ENCODE data around the gene MAPKAP1.

The MAPKAP1 gene

DNA sequence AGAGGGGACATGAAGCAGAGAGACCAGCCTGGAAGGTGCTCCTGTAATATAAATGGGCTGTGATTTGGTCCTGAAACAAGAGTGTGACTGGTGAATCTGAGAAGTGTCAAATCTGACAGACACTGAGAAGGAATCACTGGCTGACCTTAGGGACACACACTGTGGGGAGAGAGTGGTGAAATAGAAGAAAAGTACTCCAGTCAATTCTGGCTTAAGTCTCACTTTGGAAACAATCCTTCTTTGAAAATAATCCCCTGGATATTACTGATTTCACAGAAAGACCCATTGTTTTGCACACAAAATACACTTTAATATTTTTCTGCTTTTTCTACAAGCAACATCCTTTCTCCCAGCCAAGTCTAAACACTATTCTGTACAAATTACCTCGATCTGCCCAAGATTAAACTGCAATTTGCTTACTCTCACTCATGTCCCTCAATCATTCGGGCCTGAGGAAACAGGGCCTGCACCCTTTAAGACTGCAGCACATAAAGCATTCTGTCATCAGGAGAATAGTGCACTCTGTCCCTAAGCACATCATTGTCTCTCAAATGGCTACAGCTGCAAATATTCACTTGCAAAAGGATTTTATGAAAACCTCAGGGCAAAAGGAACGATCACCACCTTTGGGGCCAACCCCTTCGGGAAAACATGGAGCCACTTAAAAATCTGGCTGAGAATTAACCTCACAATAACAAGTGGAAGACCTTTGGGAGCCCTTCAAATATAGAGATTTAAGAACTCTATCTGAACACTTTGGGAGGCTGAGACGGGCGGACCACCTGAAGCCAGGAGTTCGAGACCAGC is 68.6 kb downstream of the MAPKAP1 start:
- no peak for DNase-seq

DNA sequence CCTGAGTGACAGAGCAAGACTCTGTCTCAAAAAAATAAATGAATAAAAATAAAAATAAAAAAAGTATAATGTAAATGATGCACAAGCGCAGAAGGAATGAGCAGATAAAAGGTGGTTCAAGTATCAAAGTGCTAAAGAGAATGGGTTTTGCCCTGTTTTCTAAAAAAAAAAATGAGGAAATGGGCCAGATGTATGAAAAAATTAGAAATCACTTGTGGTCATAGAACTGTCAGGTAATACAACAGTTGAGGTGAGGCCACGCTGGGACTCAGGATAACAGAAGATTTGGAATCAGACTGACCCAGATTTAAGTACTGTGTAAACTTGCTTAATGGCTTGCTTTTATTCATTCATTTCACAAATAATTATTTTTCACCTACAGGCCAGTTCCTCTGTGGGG is 69.8 kb downstream of the MAPKAP1 start:
- no peak for DNase-seq

DNA sequence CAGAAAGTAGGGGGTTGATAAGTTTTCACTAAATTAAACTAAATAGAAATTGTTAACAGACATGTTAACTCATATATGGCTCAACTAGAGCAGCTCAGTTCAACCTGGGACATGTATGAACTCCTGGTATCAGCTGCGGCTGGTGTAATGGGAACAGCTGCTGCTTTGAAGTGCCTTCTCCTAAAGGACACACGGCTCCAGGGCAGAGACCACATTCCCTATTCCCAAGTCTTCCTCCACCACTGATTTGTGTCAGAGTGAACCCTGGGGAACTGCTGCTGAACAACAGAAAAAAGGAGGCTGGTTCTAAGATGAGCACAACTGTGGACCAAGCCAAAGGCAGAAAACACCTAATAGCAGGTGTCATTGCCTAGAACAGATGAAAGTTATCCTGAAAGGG is 71.1 kb downstream of the MAPKAP1 start:
- no peak for DNase-seq

DNA sequence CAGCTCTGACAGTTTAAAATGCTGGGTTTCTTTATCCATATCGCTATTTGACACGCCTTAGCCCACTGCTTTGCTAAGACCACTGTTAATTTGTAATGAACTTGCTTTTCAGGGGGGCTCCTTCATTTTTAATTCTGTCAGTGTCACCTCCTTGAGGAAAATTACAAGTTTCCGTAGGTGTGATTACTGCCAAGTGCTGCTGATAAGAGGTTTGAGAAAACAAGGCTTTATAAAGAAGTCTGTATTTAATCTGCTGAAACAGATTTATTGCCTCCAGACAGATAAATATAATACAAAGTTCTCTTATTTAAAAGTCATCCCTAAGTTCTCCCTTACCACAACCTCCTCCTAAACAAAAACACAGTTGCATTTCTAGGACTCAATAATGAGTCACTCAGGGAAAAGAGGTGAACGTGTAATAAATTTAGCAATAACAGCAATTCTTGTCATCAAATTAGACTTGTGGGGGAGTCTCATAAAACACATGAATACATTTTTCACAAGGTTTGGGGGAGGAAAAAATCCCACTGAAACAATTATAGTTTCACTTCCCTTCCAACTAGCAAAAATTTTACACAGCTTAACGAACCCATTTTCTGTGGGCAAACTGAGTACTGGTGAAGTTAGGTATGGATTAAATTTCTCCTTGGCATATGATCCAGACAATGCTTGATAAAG is 72.8 kb downstream of the MAPKAP1 start:
- DNase-seq = no peak

DNA sequence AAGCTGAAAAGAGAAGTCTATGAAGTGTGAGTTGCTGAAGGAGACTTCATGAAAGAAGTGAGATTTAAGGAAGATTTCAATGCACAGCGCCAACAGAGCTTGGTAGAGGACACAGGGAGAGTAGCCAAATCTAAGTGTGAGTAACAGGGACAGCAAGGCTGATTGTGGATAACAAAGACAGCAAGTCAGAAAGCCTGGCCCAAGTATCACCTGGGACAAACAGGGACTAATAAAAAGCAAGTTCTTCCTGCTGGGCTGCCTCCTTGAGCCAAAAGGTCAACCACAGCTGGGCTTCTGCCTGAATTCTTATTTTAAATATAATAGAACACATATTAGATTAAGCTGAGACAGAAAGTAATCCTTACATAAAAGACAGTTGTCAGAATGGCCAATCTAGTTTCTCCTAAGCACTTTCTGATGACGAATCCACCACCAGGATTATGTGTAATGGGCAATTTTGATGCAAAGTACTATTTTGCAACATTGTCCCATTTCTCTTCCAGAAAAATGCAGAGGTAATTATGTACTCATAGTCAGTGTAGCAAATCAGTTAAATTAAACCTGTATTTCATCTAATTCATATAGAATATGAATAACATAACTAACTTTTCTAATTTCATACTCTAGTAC is 73.8 kb downstream of the MAPKAP1 start:
- DNase-seq = no peak

DNA sequence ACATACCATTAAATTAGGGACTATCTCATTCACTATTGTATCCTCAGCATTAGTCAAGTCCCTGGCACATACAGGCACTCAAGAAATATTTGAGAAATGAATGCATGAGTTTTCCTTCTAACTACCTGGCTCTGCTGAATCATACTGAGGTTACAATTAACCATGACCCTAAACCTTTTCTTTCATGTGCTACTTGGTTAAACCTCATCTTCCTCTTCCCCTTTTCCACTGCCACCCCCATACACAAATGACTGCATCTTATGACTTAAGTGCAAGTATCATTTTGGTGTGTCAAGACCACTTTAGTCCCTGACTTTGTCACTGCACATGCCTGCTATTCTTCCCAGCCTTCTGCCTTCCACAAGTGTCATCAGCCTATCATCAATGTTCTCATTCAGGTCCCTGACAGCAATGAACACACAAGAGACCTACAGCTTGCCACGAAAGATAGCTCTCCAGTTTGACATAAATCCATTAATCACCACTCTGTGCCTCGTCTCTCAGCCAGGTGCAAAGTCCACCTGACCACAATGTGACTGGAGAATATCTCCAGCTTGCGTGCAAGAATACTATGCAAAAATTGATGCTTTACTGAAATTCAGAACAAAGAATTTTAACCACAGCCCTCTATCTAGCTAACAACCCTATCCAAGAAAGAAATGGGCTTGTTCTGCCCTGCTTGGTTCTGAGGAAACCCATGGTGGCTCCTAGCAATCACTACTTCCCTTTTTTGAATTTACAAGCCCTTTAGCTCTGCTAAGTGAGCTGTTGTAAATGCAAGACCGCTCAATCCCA is 74.5 kb downstream of the MAPKAP1 start:
- DNase-seq = no peak

DNA sequence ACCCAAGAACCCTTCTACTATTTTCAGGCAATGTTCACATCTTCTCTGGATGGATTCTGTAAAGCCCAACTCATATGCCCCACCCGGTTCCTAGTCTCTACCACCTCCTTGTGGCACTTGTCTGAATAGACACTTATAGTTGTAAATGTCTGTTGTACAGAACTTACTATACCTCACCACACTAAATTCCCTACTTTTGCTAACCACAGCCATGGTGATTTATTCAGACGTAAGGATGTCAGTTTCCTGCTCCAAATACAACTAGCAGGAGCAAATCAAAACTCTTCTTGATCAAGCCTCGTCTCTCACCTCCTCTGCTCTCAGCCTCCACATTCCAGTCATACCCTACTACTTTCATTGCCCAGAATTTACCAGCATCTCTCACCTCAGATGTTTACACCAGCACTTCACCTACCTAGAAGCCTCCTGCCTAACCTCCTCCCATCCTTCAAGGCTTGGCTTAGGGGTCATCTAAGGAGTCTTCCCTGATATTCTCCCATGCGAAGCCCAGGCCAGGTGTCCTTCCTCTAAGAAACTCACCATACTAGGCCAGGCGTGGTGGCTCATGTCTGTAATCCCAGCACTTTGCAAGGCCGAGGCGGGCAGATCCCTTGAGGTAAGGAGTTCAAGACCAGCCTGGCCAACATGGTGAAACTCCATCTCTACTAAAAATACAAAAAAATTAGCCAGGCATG is 75.5 kb downstream of the MAPKAP1 start:
- no peak for DNase-seq

DNA sequence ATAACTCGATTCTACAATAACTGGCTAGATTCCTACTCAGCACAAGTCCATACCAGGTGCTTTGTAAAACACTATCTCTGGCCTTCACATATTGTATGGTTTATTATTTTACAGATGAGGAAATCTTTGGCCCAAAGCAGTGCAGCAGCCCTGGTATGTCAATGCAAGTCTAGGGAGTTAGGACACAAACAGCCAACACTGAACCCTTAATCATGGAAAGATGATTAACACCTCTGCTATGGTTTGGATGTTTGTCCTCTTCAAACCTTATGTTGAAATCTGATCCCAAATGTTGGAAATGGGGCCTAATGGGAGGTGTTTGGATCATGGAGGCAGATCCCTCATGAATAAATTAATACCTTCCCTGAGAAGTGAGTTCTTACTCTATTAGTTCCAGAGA is 76.6 kb downstream of the MAPKAP1 start:
- DNase-seq = no peak

DNA sequence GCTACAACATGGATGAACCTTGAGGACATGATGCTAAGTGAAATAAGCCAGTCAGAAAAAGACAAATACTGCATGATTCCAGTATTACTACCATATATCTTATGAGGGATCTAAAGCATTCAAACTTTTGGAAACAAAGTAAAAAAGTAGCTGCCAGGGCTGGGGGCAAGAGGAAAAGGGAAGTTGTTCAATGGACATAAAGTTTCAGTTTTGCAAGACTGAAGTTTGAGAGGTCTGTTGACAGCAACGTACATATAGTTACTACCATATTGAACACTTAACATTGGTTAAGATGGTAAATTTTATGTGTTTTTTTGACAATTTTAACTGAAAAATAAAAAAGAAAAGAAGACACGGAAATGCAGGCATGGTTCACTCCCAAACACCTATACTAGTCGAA is 77.6 kb downstream of the MAPKAP1 start:
- no peak for DNase-seq

DNA sequence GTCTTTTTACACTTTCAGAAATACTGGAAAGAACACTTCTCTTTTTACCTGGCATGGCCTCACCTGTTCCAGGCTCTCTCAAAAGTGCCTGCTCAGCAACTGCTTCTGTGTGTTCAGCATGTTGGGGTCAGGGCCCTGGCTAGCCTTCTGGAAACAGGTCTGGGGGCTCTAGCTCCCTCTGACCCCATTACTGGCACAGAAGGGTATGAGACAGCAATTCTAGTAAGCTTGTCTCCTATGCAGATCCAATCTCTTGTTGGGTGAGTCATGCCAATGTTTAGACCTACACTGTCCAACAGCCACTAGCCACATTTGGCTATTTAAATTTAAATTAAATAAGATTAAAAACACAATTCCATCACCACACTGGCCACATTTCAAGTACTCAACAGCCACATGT is 80.8 kb downstream of the MAPKAP1 start:
- DNase-seq = no peak

DNA sequence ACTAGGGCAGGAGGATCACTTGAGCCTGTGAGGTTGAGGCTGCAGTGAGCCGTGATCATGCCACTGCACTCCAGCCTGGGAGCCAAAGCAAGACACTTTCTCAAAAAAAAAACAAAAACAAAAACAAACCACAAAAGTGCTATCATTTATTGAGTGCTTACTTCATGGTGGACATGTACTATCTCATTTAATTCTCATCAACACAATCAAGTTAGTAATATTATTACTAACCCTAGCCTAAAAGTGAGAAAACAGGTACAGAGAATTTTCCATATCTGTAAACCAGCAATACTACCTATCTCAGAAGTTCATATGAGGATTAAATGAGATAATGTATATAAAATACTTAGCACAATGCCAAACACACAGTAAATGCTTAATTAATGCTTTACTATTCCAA is 85.8 kb downstream of the MAPKAP1 start:
- DNase-seq = no peak

DNA sequence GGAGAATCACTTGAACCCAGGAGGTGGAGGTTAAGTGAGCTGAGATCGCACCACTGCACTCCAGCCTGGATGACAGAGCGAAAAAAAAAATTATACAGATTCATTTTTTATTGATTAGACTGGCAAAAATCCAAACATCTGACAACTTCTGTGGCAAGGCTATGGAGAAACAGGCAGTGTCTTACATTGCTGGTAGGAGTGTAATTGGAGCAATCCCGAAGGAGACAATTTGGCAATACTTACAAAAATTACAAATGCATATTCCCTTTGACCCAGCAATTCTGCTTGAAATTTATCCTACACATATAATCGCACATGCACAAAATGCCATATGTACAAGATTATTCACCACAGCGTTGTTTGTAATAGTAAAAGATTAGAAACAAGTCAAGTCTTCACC is 86.8 kb downstream of the MAPKAP1 start:
- no peak for DNase-seq

DNA sequence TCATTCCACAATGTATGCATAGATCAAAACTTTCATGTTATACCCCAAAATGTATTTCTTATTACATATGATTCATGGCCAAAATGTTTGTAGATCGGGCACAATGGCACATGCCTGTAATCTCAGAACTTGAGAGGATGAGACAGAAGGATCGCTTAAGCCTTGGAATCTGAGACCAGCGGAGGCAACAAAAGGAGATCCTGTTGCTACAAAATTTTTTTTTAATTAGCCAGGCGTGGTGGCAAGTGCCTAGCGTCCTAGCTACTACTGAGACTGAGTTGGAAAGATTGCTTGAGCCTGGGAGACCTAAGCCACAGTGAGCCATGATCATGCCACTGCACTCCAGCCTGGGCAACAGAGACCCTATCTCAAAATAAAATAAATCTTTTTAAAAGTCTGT is 89.9 kb downstream of the MAPKAP1 start:
- no peak for DNase-seq

DNA sequence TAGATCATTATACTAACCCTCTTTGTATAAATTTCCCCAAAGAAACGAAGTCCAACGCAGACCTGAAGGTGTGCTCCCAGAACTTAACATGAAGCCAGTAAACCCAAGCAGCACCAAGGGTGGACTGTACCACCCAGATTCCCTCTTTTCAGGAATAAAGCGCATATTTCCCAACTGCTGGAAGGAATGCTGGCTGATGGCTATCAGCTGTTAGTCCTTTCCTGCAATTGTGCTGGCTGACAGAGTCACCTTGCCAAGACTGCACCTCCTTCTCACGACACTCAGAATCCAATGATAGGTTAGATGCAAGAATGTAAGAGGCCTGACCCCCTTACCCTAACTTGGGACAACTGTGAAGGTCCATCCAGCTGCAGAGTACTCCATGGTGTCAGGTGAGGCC is 93.9 kb downstream of the MAPKAP1 start:
- no peak for DNase-seq

DNA sequence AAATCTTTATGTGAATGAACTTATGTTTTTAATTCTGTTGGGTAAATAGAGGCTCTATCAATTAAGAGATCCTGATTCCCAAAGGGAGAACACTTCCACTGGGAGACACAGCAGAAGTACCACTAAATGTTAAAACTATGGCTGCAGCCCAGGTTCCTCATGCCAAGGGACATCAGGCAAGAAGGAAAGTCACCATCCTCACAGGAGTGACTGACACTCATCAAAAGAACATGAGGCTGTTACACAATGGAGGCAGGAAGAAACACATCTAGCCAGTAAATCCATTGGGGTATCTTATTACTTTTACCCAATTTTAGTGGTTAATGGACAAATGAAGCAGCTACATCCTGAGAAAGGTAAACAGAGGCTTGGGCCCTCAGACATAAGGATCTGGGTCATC is 94.4 kb downstream of the MAPKAP1 start:
- no peak for DNase-seq

DNA sequence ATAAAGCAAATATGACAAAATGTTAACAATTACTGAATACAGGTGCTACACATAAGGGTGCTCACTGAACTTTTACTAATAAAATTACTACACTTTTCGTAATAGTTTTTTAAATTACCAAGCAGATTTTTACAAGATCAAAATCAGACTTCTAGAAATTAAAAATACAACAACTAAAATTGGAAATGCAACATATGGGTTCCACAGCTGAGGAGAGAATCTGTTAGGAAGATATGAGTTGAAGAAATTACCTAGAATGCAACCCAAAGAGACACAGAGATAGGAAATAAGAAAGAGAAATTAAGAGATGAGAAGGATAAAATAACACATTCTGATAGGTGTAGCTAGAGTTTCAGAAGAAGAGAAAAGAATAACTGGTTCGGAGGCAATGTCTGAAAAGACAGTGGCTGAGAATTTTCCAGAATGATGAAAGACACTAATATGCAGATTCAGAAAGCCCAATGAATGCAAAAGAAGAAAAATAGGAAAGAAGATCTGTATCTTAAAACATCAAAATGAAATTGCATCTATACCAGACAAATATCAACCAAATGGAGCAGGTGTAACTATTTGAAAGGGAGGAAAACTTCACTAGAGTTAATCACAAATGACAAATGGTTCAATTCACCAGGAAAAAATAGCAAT is 95.8 kb downstream of the MAPKAP1 start:
- DNase-seq = no peak

DNA sequence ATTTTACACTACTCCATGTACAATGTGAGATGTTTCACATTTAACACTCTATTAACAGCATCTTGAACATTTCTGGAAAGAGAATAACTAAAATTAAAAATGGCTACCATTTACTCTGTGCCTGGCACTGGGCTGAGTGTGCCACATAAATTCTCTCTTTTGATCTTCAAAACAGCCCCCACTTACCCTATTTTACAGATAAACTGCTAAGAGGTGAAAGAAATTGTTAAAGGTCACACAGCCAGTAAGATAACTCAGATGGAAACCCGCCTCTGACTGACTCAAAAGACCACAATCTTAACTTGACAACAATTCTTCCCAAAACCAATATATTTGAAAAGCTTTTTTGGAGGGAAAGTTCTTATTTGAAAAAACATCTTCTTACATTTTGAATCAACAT is 97.3 kb downstream of the MAPKAP1 start:
- DNase-seq = no peak

DNA sequence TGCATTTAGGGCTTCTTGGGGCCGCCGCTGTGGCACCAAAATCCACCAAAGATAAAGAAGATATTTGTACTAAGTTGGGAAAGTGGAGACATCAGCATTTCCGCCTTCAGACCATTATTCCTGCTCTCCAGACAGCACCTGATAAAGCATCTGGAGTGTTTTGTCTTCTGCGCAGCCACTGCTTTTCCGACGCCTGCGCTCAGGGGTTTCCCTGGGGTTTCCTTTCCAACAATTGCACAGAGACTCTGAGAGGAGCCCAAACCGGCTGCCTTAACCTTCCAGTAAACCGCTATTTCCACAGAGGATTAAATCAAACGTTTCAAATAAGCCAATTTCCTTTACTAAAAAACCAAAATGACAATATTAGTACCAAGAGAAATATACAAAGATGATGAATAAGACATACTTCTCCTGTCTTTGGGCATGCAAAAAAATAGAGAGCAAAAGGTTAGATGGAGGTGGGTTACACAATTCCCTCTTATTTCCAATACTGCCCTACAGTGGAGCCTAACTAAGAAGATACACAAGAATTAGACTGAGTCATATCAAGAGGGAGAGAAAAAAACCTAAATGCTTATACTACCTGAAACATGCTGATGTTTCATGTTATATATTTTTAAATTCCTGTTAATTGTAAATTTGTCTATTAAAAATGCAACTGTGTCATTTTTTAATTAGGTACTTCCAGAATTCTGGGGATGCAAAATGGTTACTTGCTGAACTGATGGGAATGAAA is 98.4 kb downstream of the MAPKAP1 start:
- no peak for DNase-seq

DNA sequence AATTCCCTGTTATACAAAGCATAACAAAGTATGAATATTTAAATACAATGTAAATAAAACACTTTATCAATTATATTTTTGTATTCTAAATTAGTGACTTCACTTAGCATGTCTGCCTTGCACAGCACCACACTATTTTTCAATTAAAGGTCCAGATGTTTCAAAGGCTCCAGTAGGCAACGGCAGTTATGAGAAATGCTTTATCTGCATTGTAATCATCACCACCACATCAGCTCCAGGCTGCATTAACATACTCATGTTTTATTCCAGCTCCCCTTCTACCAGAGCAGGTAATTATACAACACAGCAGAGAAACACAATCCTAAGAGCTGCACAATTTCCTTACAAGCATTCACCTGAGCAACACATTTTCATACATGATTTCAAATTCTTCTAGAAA is 102.8 kb downstream of the MAPKAP1 start:
- DNase-seq = no peak

DNA sequence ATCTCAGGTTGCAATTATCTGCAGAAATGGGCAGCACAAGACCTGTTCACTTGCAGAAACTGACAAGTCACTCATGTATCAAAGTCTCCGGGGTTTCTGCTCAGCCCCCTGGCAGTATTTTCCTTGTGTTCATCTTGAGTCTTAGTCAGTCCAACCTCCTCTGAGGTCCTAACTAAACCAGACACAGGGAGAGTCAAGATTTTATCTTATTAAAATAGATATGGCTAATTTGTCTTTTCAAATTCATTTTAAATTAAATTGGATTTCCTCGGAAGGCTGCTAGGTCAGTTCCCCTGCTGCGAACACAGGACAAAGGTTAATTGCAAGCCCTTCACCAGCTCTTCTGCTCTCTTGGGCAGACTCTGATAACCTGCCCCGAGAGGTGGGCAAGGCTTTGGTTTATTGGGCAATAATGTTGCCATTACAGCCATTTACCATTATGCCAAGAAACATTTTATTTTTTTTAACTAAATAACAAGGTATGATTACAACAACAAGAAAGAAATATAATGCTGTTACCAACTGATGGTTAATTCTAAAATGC is 103.5 kb downstream of the MAPKAP1 start:
- no peak for DNase-seq

DNA sequence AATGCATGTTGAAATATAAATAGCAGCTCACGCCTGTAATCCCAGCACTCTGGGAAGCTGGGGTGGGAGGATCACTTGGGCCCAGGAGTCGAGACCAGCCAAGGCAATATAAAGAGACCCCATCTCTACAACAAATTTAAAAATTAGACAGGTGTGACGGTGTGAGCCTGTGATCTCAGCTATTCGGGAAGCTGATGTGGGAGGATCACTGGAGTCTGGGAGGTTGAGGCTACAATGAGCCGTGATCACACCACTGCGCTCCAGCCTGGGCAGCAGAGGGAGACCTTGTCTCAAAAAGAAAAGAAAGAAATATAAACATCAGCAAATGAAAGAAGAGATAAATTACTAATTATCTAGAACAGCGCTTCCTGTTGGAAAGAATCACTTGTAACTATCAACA is 105.0 kb downstream of the MAPKAP1 start:
- no peak for DNase-seq
